Stimulated activated CD8-positive, alpha-beta memory T cell treated with anti-CD3 and anti-CD28 coated beads, Interleukin-7, amount 100 ng/mL, for 48 hours (primary cell): ENCODE data around the gene GPRC5D.

Source experiments
- DNase-seq, 2 donors: peaks; one replicate each; pipeline ENCODE4 v3.0.0-alpha.2; 2020; ENCODE audit warnings: low read depth in 1 of 2; ENCODE audit errors: extremely low read depth in 1 of 2

GPRC5D gene

DNA sequence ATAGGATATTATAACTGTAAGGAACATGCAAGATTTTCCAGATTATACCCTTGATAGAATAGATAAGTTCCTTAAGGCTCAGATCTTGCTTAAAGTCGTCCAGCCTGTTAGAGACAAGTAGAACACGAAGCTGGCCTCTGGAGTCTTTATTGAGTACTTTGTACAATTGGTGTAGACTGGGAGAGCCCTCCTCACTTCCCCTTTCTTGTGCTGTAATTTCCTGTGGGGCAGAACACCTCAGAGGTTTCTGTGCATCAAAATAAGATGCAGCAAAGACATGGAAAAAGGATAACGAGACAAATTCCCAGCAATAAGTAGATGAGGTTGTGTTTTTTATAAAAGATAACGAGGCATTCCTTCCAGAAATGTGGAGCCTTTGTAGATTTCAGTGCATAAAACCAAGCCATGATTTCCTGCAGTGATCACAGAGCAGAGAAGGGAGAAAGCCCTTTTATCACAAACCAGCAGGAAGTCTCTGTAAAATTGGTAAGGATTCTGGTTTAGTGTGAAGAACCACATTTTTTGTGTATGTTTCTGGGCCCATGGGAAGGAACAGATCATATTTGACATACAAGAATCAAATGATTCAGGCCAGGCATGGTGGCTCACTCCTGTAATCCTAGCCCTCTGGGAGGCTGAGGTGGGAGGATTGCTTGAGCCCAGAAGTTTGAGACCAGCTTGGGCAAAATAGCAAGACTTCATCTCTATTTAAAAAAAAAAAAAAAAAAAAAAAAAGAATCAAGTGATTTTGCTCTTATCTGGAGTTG, 42.6 kb downstream of the GPRC5D start:
- DNase-seq: no peak

DNA sequence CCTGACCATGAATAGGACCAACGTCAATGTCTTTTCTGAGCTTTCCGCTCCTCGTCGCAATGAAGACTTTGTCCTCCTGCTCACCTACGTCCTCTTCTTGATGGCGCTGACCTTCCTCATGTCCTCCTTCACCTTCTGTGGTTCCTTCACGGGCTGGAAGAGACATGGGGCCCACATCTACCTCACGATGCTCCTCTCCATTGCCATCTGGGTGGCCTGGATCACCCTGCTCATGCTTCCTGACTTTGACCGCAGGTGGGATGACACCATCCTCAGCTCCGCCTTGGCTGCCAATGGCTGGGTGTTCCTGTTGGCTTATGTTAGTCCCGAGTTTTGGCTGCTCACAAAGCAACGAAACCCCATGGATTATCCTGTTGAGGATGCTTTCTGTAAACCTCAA, 43.3 kb downstream of the GPRC5D start:
- no peak for DNase-seq

DNA sequence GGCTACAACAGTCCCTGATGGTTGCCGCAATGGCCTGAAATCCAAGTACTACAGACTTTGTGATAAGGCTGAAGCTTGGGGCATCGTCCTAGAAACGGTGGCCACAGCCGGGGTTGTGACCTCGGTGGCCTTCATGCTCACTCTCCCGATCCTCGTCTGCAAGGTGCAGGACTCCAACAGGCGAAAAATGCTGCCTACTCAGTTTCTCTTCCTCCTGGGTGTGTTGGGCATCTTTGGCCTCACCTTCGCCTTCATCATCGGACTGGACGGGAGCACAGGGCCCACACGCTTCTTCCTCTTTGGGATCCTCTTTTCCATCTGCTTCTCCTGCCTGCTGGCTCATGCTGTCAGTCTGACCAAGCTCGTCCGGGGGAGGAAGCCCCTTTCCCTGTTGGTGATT, 43.7 kb downstream of the GPRC5D start:
- DNase-seq: no peak

DNA sequence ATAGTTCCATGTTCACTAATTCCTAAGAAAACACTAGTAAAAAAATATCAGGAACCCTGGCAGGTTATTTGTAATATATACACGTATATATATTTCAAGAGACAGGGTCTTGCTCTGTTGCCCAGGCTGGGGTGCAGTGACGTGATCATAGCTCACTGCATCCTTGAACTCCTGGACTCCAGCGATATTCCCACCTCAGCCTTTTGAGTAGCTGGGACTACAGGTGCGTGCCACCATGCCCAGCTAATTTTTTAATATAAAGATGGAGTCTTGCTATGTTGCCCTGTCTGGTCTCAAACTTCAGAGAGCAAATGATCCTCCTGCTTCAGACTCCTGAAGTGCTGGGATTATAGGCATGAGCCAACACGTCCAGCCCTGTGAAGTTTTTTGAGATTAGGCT, 44.4 kb downstream of the GPRC5D start:
- no peak for DNase-seq

DNA sequence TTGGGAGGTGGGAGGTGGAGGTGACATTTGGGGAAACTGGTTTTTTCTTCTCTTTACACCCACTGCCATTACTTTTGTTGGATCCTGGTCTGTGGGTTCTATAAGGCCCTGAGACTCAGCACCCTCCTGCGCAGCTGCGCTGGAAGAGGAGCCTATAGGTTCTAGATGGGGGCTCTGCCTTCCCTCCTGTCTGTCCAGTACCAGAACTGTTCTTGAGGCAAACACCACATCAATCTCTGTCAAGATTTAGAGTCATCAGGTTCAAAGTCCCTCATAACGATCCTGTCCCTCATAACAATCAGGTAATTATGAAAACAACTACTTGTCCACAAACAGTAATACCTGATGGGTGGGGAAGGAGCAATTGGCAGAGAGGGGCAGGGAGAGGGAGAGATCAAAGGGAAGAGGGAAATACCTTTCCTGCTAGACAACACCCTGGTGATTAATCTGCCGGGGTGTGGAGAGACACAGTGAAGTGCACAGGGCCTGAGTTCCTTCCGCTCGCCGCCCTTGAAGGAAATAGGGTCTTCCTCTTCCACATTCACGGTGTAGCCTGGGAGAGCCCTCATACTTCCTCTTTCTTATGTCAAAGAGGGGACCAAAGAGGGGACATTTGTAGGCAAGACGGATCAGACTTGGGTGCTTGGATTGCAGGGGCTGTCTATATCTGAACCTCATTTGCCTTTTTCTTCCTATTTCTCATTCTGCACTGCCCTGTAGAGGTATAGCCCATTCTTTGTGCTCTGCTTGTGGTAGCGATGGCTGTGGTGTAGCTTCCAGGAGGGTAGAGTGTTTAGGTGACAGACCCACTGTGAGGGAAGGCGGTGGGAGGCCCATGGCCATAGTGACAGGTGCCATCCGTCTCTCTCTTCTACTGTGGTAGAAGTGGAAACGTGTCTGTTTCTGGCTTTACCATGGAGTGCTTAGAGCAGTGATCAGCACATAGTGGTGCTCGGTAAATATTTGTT, 48.0 kb downstream of the GPRC5D start:
- DNase-seq: no peak

DNA sequence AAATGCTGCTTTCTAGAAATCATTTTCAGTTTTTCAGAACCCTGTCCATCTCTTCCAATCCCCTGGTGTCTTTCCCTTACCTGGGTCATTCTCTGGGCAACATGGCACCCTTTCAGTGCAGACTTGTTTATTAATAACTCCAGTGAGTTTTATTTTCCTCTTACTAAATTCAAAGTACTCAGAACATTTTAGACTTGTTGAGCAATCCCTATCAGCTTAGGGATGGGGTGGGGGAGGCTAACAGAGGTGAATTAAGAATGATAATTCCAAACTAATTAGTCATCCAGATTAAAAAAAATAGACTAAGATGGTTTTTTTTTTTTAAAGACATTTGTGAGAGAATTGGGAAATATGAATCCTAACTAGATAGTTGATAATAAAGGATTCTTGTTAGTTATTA, 49.9 kb downstream of the GPRC5D start:
- DNase-seq: no peak

DNA sequence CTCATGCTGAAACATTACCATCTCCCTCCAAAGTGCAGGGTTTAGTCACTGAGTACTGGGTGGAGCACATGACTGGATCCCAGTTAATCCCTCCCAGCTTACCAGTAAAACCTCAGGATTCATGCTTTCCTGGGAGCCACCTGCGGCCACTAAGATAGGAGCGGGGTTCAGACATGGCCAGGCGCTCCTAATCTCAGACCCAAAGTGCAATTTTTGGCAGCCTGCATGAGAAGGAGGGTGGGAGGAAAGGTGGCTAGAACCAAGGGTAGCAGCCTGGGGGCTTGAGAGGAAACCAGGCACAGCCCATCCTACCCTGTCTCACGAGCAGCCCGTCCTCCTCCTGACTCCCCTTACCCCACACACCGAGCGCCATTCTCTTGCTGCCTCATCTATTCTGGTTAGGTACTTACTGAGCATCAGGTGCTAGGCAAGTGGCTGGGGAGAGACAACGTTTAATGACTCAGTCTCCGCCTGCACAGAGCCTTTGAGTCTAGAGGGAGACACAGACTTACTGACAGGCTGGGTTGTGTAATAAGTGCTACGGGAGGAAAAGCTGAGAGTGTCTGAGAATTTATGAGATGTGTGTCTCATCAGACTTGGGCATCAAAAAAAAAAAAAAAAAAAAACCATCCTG, 50.7 kb downstream of the GPRC5D start:
- DNase-seq: no peak

DNA sequence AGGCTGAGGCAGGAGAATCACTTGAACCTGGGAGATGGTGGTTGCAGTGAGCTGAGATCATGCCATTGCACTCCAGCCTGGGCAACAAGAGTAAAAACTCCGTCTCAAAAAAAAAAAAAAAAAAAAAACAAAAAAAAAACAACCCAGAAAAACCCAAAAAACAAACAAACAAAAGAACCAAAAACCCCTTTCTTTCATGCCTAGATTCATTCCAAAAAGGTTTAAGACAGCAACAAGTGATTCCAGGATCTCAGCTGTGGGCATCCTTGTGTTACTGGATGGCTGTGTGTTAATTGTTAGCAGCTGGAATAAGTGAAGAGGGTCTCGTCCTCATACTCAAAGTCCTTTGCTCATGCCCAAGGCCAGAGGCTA, 51.2 kb downstream of the GPRC5D start:
- no peak for DNase-seq

DNA sequence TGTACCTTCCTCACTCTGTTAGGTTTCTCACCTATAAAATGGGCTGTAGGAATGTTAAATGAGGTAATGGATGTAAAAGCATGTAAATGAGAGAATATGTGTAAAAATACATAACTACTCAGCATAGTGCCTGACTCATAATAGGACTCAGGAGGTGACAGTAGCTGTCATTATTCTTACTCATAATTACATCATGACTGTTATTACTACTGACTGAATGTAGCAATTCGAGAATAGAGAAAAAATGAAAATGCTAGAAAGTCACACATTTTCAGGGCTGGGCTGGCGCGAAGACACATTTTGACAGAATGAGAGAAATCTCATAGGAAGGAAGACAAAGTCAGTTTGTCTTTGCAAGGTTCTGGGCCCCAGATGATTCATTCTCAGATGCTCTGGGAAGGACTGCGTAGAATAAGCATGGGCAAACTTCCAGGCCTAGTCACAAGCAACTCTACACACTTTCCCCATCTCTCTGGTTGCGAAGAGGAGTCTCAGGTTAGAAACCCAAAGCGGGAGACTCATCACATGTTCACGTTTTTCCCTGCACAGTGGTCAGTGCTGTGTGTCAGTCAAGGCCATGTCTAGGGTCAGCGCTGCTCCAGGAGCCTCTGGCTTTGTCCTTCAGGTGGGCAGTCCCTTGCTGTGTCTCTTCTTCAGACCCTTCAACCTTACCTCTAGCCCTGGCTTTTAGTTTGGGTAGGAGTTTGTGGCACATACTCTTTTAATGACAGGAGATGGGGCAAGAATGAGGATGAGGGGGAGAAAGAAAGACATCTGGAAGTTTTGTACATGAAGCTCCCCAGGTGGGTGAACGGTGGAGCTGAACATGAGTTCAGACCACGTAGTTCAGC, 52.2 kb downstream of the GPRC5D start:
- DNase-seq: peak; percentile 33 to 63

DNA sequence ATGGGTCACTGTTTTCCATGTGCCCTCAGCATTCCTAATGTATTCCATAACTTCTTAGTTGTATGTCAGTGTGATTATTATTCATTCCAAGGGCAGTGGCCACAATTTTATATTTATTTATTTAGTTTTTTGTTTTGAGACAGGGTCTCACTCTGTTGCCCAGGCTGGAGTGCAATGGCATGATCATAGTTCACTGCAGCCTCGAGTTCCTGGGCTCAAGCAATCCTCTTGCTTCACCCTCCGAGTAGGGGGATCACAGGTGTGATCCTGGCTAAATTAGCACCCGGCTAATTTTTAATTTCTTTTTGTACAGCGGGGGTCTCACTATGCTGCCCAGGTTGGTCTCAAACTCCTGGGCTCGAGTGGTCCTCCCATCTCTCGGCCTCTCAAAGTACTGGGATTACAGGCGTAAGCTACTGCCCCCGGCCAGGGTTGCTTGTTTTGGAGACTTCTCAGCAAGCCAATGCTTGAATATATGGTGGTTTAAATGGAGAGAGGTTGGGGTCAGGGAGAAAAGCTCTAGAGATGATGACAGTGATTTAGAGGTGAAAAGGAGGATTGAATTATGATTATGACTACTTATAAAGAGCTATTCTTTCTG, 53.0 kb downstream of the GPRC5D start:
- DNase-seq: no peak

DNA sequence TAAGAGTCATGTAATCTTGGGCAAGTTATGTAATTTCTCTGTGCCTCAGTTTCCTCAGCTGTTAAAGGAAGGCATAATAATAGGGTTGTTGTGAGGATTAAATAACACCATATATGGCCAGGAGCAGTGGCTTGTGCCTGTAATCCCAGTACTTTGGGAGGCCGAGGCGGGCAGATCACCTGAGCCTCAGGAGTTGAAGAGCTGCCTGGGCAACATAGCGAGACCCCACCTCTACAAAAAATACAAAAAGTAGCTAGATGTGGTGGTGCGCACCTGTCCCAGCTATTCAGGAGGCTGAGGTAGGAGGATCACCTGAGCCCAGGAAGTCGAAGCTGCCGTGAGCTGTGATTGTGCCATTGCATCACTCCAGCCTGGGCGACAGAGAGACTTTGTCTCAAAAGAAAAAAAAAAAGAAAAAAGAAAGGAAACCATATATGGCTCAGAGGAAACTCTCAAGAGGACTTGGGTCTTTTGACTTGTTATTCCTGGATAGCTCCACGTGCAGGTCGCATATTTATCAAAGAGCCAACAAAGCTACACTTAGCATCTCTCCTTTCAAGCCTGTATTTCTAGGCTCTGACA, 53.7 kb downstream of the GPRC5D start:
- DNase-seq: no peak

DNA sequence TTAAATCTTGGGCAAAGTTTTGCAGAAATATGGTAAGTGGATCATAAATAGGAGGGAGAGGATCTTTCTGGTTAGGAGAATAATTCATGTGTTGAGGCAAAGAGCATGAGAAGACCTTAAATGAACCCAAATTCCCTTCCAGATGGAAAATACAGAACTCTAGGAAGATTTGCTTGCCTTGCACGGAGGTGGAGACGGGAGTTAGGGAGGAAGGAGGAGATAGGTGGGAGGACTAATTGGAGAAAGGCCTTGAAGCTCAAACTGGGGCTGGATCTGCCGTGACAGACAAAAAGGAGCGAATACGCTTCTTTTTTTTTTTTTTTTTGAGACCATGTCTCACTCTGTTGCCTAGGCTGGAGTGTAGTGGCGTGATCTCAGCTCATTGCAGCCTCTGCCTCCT, 54.7 kb downstream of the GPRC5D start:
- DNase-seq: no peak

DNA sequence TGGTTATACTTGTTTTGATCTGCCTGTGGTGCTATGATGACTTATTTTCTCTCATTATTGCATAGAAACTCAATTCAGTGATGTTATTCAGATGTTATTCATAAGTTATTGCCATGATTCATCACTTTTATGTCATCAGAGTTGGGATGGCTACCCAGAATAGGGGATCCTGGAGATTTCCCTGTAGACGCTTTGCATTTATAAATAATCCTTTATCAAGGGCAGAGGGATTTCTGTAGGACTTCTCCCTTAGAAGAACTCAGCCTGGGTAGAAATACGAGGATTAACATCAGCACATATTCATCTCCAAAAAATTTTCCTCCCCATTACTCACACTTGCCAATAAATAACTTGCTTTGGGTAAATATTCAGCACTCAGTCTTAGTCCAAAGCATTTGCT, 55.7 kb downstream of the GPRC5D start:
- no peak for DNase-seq

DNA sequence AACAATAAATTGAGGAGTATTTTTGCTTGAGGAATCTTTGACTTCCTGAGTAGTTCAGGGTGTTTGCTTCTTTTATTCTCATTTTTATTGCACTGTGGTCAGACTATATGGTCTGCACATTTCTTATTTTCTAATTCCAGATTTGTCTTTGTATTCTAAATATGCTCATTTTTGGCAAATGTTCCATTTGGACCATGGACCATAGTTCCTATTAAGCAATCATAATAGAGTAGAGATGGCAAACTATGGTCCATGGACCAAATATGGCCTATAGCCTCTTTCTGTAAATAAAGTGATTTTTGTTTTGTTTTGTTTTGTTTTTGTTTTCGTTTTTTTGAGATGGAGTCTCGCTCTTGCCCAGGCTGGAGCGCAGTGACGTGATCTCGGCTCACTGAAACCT, 58.5 kb downstream of the GPRC5D start:
- DNase-seq: no peak

DNA sequence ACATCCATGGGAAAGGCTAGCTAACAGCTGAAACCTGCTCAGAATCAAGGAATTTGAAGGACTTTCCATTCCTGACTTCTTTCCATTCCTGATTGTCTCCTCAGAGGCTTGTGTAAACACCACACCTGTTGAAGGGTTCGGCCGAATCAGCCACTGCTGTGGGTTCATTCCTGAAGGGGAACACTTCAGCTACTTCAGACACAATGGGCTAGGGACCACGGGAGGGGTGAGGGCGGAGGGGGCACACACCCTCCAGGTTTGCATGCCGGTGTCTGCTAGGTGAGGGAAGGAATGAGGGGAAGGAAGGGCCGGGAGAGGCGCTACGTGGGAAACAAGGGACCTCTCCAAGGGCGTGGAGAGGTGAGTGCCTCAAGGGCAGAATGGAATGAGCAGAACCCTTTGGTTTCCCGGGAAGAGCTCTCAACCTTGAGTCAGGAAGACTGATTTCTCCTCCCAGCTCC, 59.3 kb downstream of the GPRC5D start:
- no peak for DNase-seq

DNA sequence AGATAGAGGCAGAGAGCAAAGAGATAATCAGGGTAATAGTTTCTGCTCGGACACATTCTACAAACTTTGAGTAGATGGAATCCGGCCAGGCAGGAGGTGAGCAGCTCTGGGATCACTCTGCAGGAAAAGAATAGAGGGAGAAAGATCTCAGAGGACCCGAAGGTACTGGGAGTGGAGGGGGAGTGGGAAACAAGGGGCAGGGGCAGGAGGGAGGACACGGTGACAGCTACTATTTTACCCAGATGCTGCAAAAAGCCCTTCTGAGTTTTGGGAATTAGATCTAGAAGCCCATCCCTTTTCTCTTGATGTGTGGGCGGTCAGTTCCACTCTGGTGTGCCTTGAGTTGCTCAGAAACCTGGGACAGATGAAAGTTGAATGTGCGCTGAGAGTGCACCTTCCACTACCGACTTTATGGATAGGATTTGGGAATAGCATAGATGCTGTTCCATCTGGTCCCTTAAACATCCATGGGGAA, 60.1 kb downstream of the GPRC5D start:
- DNase-seq: no peak

DNA sequence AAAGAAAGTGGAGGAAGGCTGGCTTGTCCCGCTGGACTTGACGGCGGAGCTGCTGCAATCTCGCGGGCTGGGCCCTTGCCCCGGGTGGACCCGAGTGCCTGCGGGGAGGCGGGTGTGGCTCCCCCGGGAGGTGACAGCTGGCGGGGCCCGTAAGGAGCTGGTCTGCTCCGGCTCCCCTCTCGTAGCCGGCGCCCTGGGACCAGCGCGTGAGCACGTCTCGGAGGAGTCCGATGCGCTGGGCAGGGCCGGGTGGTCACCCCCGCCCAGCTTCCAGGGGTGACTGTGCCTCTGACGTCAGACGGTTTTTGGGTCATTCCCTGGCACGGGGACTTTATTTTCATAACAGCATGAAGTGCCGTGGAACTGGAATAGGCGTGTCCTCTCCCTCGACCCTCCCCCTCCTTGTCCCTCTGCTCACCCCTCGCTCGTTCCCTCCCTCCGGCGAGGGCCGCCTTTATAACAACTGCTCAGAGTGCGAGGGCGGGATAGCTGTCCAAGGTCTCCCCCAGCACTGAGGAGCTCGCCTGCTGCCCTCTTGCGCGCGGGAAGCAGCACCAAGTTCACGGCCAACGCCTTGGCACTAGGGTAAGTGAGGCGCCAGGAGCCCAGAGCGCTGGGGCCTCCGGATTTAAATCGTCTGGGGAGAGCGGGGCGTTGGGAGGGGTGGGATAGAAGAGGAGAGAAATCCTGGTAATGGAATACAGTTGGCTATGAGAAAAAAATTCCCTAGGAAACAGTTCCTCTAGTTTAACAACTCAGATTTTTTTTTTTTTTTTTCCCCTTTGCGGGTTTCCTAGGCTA, 60.7 kb downstream of the GPRC5D start, which contains the start of gene GPRC5A:
Gene GPRC5A, plus strand, starts transcription at position 483 of the 801 bp plus-strand sequence. CDS start 16,688 bp downstream, outside the sequence.
- no peak for DNase-seq
